ENCODE measurements around the gene SLU7.
A peak's percentile ranks its signal among the peaks of the same experiment; 100 is the strongest.

The SLU7 gene

GRCh38 chr5:160363660-160364395, 55.1 kb downstream of the SLU7 start:
- DNase-seq: peak; percentile 72

DNA sequence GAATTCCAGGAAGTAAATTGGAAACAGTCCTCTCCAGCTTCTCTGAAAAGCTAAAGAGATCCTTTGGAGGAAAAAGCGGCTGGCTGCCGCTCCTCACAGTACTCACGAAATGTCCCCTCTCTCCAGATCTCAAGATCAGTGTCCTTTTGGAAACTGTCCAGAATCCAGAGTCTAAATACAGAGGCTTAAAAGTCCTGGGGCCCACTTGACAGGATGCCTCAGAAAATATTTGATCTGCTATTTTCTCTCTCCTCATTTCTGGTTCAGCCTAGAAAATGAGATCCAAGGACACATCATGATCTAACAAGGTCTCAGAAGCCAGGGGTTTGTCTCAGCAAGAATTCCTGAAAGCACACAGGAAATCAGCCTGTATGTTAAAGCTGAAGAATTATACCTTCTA, 55.7 kb downstream of the SLU7 start:
- DNase-seq: peak; percentile 73

DNA sequence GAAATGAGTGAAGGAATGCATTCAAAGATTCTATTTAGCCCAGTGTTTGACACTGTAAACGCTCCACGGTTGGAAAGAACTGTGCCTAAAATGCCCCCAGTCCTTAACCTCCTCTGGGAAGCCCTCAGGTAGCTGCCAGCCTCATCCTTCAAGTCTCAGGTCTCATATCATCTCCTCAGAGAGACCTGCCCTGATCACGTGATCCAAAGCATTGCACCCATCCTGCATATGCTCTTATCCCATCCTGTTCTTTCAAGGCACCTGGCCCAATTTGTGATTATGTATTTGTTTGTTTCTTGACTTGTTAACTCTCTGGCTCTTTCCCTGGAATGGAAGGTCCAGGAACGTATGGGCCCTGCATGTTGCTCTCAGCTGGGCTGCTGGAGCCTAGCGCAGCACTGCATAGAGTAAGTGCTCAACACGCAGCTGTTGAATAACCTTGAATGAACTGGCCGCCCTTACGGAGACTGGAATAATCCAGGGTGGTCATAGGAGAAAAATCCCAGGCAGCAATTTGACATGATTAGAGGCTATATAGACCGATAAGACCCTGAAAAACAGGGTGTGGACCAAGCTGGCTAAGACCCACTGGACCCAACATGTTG, 57.2 kb downstream of the SLU7 start:
- DNase-seq: no peak

DNA sequence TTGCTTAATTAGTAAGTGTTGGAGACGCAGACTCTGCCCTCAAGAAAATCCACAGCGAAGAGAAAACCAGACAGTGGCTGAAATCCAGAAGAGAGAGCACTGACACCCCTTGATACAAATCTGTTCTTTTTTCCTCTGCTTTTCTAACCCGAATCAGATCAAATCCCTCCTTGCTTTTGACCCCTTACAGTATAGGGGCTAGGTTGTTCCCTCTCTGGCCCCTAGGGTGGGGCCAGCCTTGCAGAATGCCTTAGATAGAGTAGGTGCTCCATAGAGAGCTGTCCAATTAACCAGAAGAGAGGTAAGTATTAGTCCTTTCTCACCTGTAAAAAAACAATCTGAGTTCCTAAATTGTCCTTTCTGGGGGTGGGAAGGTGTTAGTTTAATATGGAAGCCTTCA, 58.6 kb downstream of the SLU7 start:
- DNase-seq: no peak

GRCh38 chr5:160359816-160360215, 59.1 kb downstream of the SLU7 start:
- peak; percentile 47 for DNase-seq

DNA sequence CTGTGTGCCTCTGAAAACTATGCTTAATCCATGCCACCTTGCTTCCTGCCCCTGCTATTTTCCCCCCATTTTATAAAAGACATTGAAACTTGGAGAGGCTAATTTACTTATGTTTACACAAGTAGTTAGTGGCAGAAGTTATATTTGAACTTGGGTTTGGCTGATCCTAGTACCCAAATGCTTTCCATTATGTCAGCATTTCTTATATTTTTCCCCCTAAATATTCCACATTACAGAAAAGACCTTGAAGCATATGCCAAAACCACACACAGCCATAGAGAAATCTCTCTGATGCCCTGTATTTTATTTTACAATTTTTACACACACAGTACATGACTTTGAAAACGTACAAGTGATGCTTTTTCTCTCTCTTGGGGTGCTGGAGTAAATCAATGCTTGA, 59.6 kb downstream of the SLU7 start:
- DNase-seq: no peak

DNA sequence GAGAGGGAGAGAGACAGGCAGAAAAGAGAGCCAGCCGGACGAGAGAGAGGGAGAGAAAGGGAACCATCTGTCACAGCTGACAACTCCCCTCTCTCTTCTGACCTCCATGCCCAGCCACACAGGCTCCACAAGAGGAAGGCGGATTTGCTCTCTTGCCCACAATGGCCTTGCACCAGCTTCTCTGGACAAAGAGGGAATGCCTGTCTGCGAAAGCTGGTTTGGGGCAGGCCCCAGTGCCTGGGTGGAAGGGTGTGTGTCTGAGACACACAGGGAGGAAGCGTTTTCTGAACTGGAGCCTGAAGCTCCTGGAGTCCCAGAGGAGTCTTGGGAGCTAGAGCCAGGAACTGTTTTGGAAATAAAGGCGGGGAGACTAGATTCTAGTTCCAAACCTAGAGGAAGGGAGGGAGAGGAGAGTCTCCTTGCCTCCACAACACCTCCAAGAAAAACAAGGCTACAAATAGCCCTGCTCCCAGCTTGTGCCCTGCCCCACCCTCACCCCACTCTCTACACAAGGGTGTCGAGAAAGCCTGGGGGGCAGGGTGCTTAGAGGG, 60.9 kb downstream of the SLU7 start:
- DNase-seq: peak; percentile 90

GRCh38 chr5:160357394-160357793, 61.5 kb downstream of the SLU7 start:
- DNase-seq: no peak

DNA sequence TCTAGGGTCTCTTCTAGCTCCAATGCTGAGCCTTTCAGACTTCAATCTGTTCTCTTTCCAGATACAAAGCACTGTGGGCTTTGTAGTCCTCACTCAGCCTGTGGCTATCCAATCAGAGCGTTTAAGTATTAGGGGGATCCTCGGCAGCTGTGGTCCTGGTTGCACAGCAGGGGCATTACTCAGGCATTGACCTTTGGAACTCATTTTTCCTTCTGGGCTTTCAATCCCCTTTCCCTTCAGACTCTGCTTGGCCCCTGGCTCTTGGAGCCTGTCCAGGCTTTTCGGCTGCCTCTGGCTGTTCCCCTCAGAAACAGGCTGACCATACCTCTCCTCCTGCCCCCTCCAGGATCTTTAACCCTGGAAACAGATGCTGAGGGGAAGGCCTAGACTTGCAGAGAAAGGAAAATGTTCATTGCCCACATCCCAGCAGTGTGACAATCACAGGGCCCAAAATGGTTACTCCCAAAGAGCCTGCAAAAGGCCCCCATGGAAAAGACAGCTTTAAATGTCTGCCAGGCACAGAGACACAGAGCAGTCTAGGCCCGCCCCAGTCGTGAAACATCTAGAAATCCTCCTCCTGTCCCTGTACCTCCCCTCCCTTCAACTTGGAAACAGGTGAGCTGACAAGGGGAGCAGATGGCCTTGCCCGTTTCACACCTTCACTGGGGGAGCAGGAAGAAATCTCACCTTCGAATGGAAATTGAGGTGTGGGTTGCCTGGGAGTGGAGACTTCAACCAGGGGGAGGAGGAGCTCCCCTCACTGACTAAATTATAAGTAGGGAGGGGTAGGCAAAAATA, 62.1 kb downstream of the SLU7 start:
- no peak for DNase-seq

GRCh38 chr5:160354666-160355065, 64.2 kb downstream of the SLU7 start:
- DNase-seq: no peak

- peak; percentile 85 for DNase-seq
Observed at GRCh38 chr5:160353379-160353778, 65.5 kb downstream of the SLU7 start.

GRCh38 chr5:160352308-160352707, 66.6 kb downstream of the SLU7 start:
- no peak for DNase-seq
